Fibroblast of peridontal ligament (primary cell): ENCODE results near the gene WBP1L.

Source experiments
- DNase-seq: peaks from one replicate; pipeline ENCODE4 v3.0.0-alpha.2; 2010; ENCODE audit errors: extremely low read depth

The WBP1L gene

GRCh38 chr10:102779680-102780526 lies 36.2 kb downstream of the WBP1L start:
- DNase-seq: peak; percentile 64

GRCh38 chr10:102780527-102780808 lies 36.7 kb downstream of the WBP1L start:
- no peak for DNase-seq

- DNase-seq: no peak
Measured at GRCh38 chr10:102781090-102781920, 37.6 kb downstream of the WBP1L start.

- peak; percentile 45 for DNase-seq
Measured at GRCh38 chr10:102781921-102782557, 38.3 kb downstream of the WBP1L start.

GRCh38 chr10:102782673-102783551 lies 39.2 kb downstream of the WBP1L start:
- peak; percentile 98 for DNase-seq

GRCh38 chr10:102783568-102783967 lies 39.8 kb downstream of the WBP1L start:
- DNase-seq: no peak

- no peak for DNase-seq
Measured at GRCh38 chr10:102785818-102786217, 42.1 kb downstream of the WBP1L start.

GRCh38 chr10:102791754-102792395 lies 48.1 kb downstream of the WBP1L start:
- DNase-seq: peak; percentile 95

- DNase-seq: no peak
Measured at GRCh38 chr10:102795453-102796406, 52.0 kb downstream of the WBP1L start.

GRCh38 chr10:102796407-102797176 lies 52.8 kb downstream of the WBP1L start:
- DNase-seq: peak; percentile 64

GRCh38 chr10:102799691-102800471 lies 56.1 kb downstream of the WBP1L start:
- DNase-seq: no peak

- DNase-seq: no peak
Measured at GRCh38 chr10:102800611-102801335, 57.0 kb downstream of the WBP1L start.

GRCh38 chr10:102801496-102801895 lies 57.7 kb downstream of the WBP1L start:
- peak; percentile 53 for DNase-seq

- no peak for DNase-seq
Measured at GRCh38 chr10:102801978-102802377, 58.2 kb downstream of the WBP1L start.

- peak; percentile 97 for DNase-seq
Measured at GRCh38 chr10:102802920-102803534, 59.3 kb downstream of the WBP1L start.

- no peak for DNase-seq
Measured at GRCh38 chr10:102804382-102805055, 60.8 kb downstream of the WBP1L start.

- DNase-seq: no peak
Measured at GRCh38 chr10:102808380-102808779, 64.6 kb downstream of the WBP1L start.
